ENCODE data around the gene FBLN7.

- TF ChIP-seq CTCF (IDR thresholded peaks at IDR 0.05) (no peak), ZFX (IDR thresholded peaks at IDR 0.05; ENCODE audit: borderline replicate concordance) (no peak)
Observed at GRCh38 chr2:112184121-112184520, 45.9 kb downstream of the FBLN7 start.

Data from 22Rv1 (cell line).